K562 (cell line): ENCODE results near the gene PRR15. TPM values are rescaled to one million over a fixed set of nuclear protein-coding genes. Genes with fewer than 3 reads are reported as not detected.

ENCODE experiments used
- ATAC-seq: fragments of 200-7000 bp; cut with Tn5 transposase; 3 replicates; pipeline ENCODE4 v1.9.1; 2020; ENCODE audit warnings: moderate library complexity
- BruUV-seq: library from RNA; stranded (reverse); fragments of 400-500 nt; replicated peaks from 2 replicates; lab custom pipeline; 2021; lab: Mats Ljungman, UMichigan
- CTCF ChIA-PET: fragments of 300-600 bp; formaldehyde crosslinking; extraction: SDS; loops from one replicate; lab custom pipeline; 2021; ENCODE audit warnings: low intra/inter-chr PET ratio; lab: Yijun Ruan, JAX
- POLR2A ChIA-PET: fragments of 300-600, 350-650 bp; sonication (Branson Sonifier 250); formaldehyde crosslinking; extraction: SDS; loops from one replicate; lab custom pipeline; 2021; ENCODE audit warnings: antibody characterized with exemption, inconsistent platforms; lab: Yijun Ruan, JAX
- DNase-seq, 4 experiments: peaks; one replicate each; pipeline versions ENCODE4 v3.0.0 to v3.0.0-alpha.2; 2011 to 2018; ENCODE audit warnings: low spot score in 3 of 4, mixed read lengths in 3 of 4; ENCODE audit errors: extremely low read depth in 1 of 4
- FAIRE-seq: peaks from 2 replicates; lab custom pipeline; 2011; peaks lifted over from hg19 to GRCh38; lab: Jason Lieb, UNC
- H2AFZ ChIP-seq: 2 replicates; pipeline ENCODE4 v1.6.0; 2011; ENCODE audit warnings: low read depth, low read length, control low read depth, inconsistent platforms
- H3K27ac ChIP-seq: fragments of 200-600 bp; 3 replicates; pipeline ENCODE4 v1.8.0; 2011; ENCODE audit warnings: low read depth, mild to moderate bottlenecking, control low read depth, inconsistent platforms, low read length, moderate library complexity, mixed read lengths; ENCODE audit errors: extremely low read depth
- H3K27me3 ChIP-seq, 2 experiments: fragments of 300-600 bp in 1 of 2; 2 replicates in 1 of 2; 3 replicates in 1 of 2; pipeline versions ENCODE4 v1.6.0 to v1.8.0; 2011; ENCODE audit warnings: inconsistent platforms in 2 of 2, low read length in 2 of 2, mild to moderate bottlenecking in 1 of 2, mixed read lengths in 1 of 2, moderate library complexity in 1 of 2; ENCODE audit not compliant: control insufficient read depth in 2 of 2, insufficient read depth in 2 of 2
- H3K36me3 ChIP-seq: fragments of 300-600 bp; 3 replicates; pipeline ENCODE4 v1.8.0; 2011; ENCODE audit warnings: mild to moderate bottlenecking, low read length, inconsistent platforms; ENCODE audit not compliant: control insufficient read depth, insufficient read depth
- H3K4me1 ChIP-seq, 2 experiments: fragments of 200-600 bp in 1 of 2; replicated peaks in 1 of 2; 2 replicates in 1 of 2; 3 replicates in 1 of 2; pipeline versions ENCODE4 v1.5.1 to v1.8.0; 2011; ENCODE audit warnings: inconsistent platforms in 2 of 2, low read length in 2 of 2, mild to moderate bottlenecking in 1 of 2, mixed read lengths in 1 of 2, moderate library complexity in 1 of 2; ENCODE audit not compliant: control insufficient read depth in 2 of 2, insufficient read depth in 2 of 2
- H3K4me2 ChIP-seq: 2 replicates; pipeline ENCODE4 v1.6.1; 2011; ENCODE audit warnings: low read length, control low read depth, inconsistent platforms, mixed read lengths; ENCODE audit not compliant: insufficient read depth
- H3K4me3 ChIP-seq: fragments of 200-600 bp; sonication (generic), shearing (Covaris generic); 2 replicates; pipeline ENCODE4 v1.5.1; 2016; ENCODE audit warnings: control low read depth, inconsistent platforms
- H3K79me2 ChIP-seq: fragments of 200-600 bp; 3 replicates; pipeline ENCODE4 v1.8.0; 2011; ENCODE audit warnings: low read length, inconsistent platforms; ENCODE audit not compliant: control insufficient read depth, insufficient read depth
- H3K9ac ChIP-seq, 2 experiments: 2 replicates each; pipeline versions ENCODE4 v1.6.0 to v1.6.1; 2011; ENCODE audit warnings: low read depth in 2 of 2, low read length in 2 of 2, control low read depth in 1 of 2, inconsistent platforms in 1 of 2, mild to moderate bottlenecking in 1 of 2, mixed read lengths in 1 of 2; ENCODE audit not compliant: insufficient read depth in 1 of 2
- H3K9me1 ChIP-seq: one replicate; pipeline ENCODE4 v1.6.0; 2011; ENCODE audit warnings: inconsistent platforms, mild to moderate bottlenecking, low read length, moderate library complexity; ENCODE audit not compliant: control insufficient read depth, insufficient read depth
- H3K9me3 ChIP-seq: replicated peaks from 2 replicates; pipeline ENCODE4 v1.5.1; 2011; ENCODE audit warnings: low read depth, low read length, inconsistent platforms; ENCODE audit not compliant: control insufficient read depth, insufficient read depth
- H4K20me1 ChIP-seq: replicated peaks from 2 replicates; pipeline ENCODE4 v1.6.1; 2011; ENCODE audit warnings: low read length, inconsistent platforms, mixed read lengths; ENCODE audit not compliant: control insufficient read depth, insufficient read depth
- BCL6 ChIP-seq: fragments of 250-450 bp; sonication (Bioruptor Pico); IDR thresholded peaks from 2 replicates; pipeline ENCODE4 v1.4.0; 2020
- DMBX1 ChIP-seq: fragments of 250-450 bp; sonication (Bioruptor Pico); IDR thresholded peaks from 2 replicates; pipeline ENCODE4 v1.8.0; 2022; ENCODE audit warnings: inconsistent platforms, mild to moderate bottlenecking, moderate library complexity, borderline replicate concordance
- ETV1 ChIP-seq: fragments of 450-650 bp; conservative IDR thresholded peaks from 2 replicates; pipeline ENCODE4 v1.6.1; 2016; ENCODE audit warnings: missing genetic modification characterization, control low read depth, low read depth, missing compliant biosample characterization
- LCOR ChIP-seq: sonication (generic); formaldehyde crosslinking; IDR thresholded peaks from 2 replicates; pipeline ENCODE4 v1.8.0; 2022; ENCODE audit warnings: mild to moderate bottlenecking, missing genetic modification reagents
- SMARCB1 ChIP-seq: IDR thresholded peaks from 2 replicates; pipeline ENCODE4 v1.6.1; 2011; ENCODE audit warnings: improper control_type of control experiment, low read depth; ENCODE audit not compliant: insufficient read length
- ZBTB8A ChIP-seq: fragments of 450-650 bp; IDR thresholded peaks from 2 replicates; pipeline ENCODE4 v1.6.1; 2018; ENCODE audit warnings: mild to moderate bottlenecking, moderate library complexity; ENCODE audit not compliant: partially characterized antibody
- ZNF444 ChIP-seq: fragments of 250-450 bp; sonication (Bioruptor Pico); IDR thresholded peaks from 2 replicates; pipeline ENCODE4 v1.4.0; 2020; ENCODE audit warnings: mild to moderate bottlenecking, moderate library complexity
- ZNF830 ChIP-seq: fragments of 250-450 bp; sonication (Bioruptor Pico); IDR thresholded peaks from 2 replicates; pipeline ENCODE4 v1.5.0; 2021; ENCODE audit warnings: mild to moderate bottlenecking
- WGBS: fragments of 100-300 bp; shearing (Covaris generic); methylation state at CpG from one replicate; pipeline ENCODE4 v1.1.6; 2016; ENCODE audit warnings: low coverage, mixed read lengths; ENCODE audit not compliant: insufficient coverage; ENCODE audit errors: missing lambda C conversion rate; 5-methylcytosine and 5-hydroxymethylcytosine counted together
- in situ Hi-C: fragments of 300-500 bp; cut with MboI; formaldehyde crosslinking; loops from 4 replicates; pipeline ENCODE4 v1.15.0; 2018; ENCODE audit warnings: inconsistent platforms, mixed read lengths
- intact Hi-C: fragments of 100-400 bp; cut with micrococcal nuclease; formaldehyde crosslinking; loops from 2 replicates; pipeline ENCODE4 v1.14.2; 2022
- polyA plus RNA-seq, 8 experiments: library from polyadenylated mRNA; depleted of rRNA in 4 of 8; stranded (reverse) in 5 of 8; unstranded in 3 of 8; fragments of >200 nt; fragmentation: Nextera tagmentation in 2 of 8; fragmentation: Illumina TruSeq in 1 of 8; extraction: Ambion mirVana in 2 of 8; extraction: Trizol in 1 of 8; gene quantifications; 2 replicates each; pipeline versions ENCODE4 v1.2.1 to v1.2.3, GENCODE V29; 2011 to 2014; ENCODE audit warnings: inconsistent platforms in 1 of 8, missing spikeins in 1 of 8
- total RNA-seq, 7 experiments: library from RNA; depleted of rRNA in 6 of 7; stranded (reverse); fragments of >200 nt in 6 of 7; fragmentation: Illumina TruSeq in 2 of 7; extraction: Trizol in 2 of 7; gene quantifications; 2 replicates each; pipeline versions ENCODE4 v1.2.1 to v1.2.3, GENCODE V29; 2011 to 2021; ENCODE audit warnings: low replicate concordance in 1 of 7

The PRR15 gene
- total and polyA plus RNA-seq, 9 of the 15 experiments (the other 6 are each of a cell fraction or from before 2014, with no cell fraction given), result not detected

- in situ Hi-C loops, result no loop called here
- no peak for FAIRE-seq
- BruUV-seq, result no TSS peak
Measured at GRCh38 chr7:29539471-29539870, 24.2 kb upstream of the PRR15 start.

GRCh38 chr7:29547421-29547820 lies 16.2 kb upstream of the PRR15 start:
- Histone ChIP-seq H3K9me3 (no peaks in the 10 kb centered on the region), H2AFZ (no peak overlapping the region), H3K36me3 (no peaks in the 10 kb centered on the region), H3K9ac (no peak overlapping the region), H3K4me1 (no peaks in the 10 kb centered on the region), H3K4me3 (no peak overlapping the region), H4K20me1 (no peaks in the 10 kb centered on the region), H3K79me2 (no peaks in the 10 kb centered on the region), H3K27me3 (peaks cover 0 to 4% of the 10 kb centered on the region in 2 experiments; a peak in 2 of 5 replicates), H3K27ac (no peak overlapping the region), H3K9me1 (no peaks in the 10 kb centered on the region), H3K4me2 (no peak overlapping the region)
- no peak for ATAC-seq
- CTCF ChIA-PET, result no interaction called here
- intact Hi-C loops (no loop called here), in situ Hi-C loops (no loop called here)
- no TSS peak for BruUV-seq
- FAIRE-seq, result no peak
- no peak for DNase-seq
- no peak for TF ChIP-seq LCOR (CRISPR knock-in tag)
- TF ChIP-seq ETV1 (tag), result no peak
- TF ChIP-seq ZBTB8A, result no peak
- TF ChIP-seq ZNF444 (CRISPR knock-in tag), result no peak
- no peak for TF ChIP-seq ZNF830
- no peak for TF ChIP-seq BCL6 (CRISPR knock-in tag)
- WGBS, result 0% methylated on average over 3 of the region's 3 CpGs
- POLR2A ChIA-PET, result interaction anchor here (1.4 kb wide), 1 partner anchor 14 kb away, joined by 3 read pairs; no protein-coding TSS in a partner anchor

More at GRCh38 chr7:29539471-29539870, 24.2 kb upstream of the PRR15 start:
- H3K79me2 ChIP-seq, result no peaks in the 10 kb centered on the region
- H3K9me1 ChIP-seq, result no peaks in the 10 kb centered on the region
- DNase-seq (no peak), ATAC-seq (no peak)
- H3K9ac ChIP-seq, result no peak overlapping the region
- H3K36me3 ChIP-seq, result no peaks in the 10 kb centered on the region
- H3K4me2 ChIP-seq, result no peak overlapping the region
- no peaks in the 10 kb centered on the region for H3K4me1 ChIP-seq
- 0% methylated on average over 2 of the region's 2 CpGs for WGBS
- H3K9me3 ChIP-seq, result no peaks in the 10 kb centered on the region
- POLR2A ChIA-PET, result no interaction called here
- no peak overlapping the region for H3K27ac ChIP-seq
- intact Hi-C loops, result no loop called here
- TF ChIP-seq DMBX1 (CRISPR knock-in tag) (no peak), SMARCB1 (no peak)
- H3K4me3 ChIP-seq, result no peak overlapping the region
- no peaks in the 10 kb centered on the region for H3K27me3 ChIP-seq
- H4K20me1 ChIP-seq, result no peaks in the 10 kb centered on the region
- no peak overlapping the region for H2AFZ ChIP-seq
- CTCF ChIA-PET, result no interaction called here
